GM19397 (cell line): Measurements from ENCODE around the gene RASA3.
"Not testable (repeated sequence)": the region's sequence is repeated elsewhere in the genome, so short reads cannot be mapped to it uniquely, and the experiment has no call there.

ENCODE experiments used
- ATAC-seq: cut with Tn5 transposase; IDR thresholded peaks from one replicate; pipeline ENCODE4 v1.9.1; 2021; ENCODE audit warnings: mild to moderate bottlenecking, moderate library complexity; ENCODE audit not compliant: unreplicated experiment

The RASA3 gene

GRCh38 chr13:114115796-114116195 lies 16.6 kb downstream of the RASA3 start:
- no peak for ATAC-seq

- ATAC-seq, result no peak
Measured at GRCh38 chr13:114115191-114115671, 17.2 kb downstream of the RASA3 start.

GRCh38 chr13:114114666-114115065 lies 17.8 kb downstream of the RASA3 start:
- not testable (repeated sequence) for ATAC-seq

- no peak for ATAC-seq
Measured at GRCh38 chr13:114114006-114114640, 18.3 kb downstream of the RASA3 start.

- ATAC-seq, result not testable (repeated sequence)
Measured at GRCh38 chr13:114113395-114113794, 19.0 kb downstream of the RASA3 start.

GRCh38 chr13:114112826-114113322 lies 19.5 kb downstream of the RASA3 start:
- ATAC-seq, result no peak

- ATAC-seq, result no peak
Measured at GRCh38 chr13:114112231-114112825, 20.1 kb downstream of the RASA3 start.

- ATAC-seq, result no peak
Measured at GRCh38 chr13:114111577-114111976, 20.8 kb downstream of the RASA3 start.

- ATAC-seq, result not testable (repeated sequence)
Measured at GRCh38 chr13:114110830-114111189, 21.6 kb downstream of the RASA3 start.

GRCh38 chr13:114110091-114110829 lies 22.2 kb downstream of the RASA3 start:
- no peak for ATAC-seq

- no peak for ATAC-seq
Measured at GRCh38 chr13:114109641-114110041, 22.8 kb downstream of the RASA3 start.

GRCh38 chr13:114108894-114109293 lies 23.5 kb downstream of the RASA3 start:
- ATAC-seq, result no peak

- no peak for ATAC-seq
Measured at GRCh38 chr13:114108141-114108761, 24.2 kb downstream of the RASA3 start.

- no peak for ATAC-seq
Measured at GRCh38 chr13:114107686-114108081, 24.7 kb downstream of the RASA3 start.

GRCh38 chr13:114106991-114107685 lies 25.3 kb downstream of the RASA3 start:
- ATAC-seq, result no peak

GRCh38 chr13:114106526-114106925 lies 25.9 kb downstream of the RASA3 start:
- no peak for ATAC-seq

- ATAC-seq, result no peak
Measured at GRCh38 chr13:114105521-114106225, 26.8 kb downstream of the RASA3 start.

- no peak for ATAC-seq
Measured at GRCh38 chr13:114104655-114105520, 27.5 kb downstream of the RASA3 start.
